ENCODE data around the gene GGTA1. TPM values are rescaled to one million over a fixed set of nuclear protein-coding genes. Genes with fewer than 3 reads are reported as not detected.

GGTA1 gene
- total RNA-seq, 1 experiment from 2014 or later, result not detected

DNA sequence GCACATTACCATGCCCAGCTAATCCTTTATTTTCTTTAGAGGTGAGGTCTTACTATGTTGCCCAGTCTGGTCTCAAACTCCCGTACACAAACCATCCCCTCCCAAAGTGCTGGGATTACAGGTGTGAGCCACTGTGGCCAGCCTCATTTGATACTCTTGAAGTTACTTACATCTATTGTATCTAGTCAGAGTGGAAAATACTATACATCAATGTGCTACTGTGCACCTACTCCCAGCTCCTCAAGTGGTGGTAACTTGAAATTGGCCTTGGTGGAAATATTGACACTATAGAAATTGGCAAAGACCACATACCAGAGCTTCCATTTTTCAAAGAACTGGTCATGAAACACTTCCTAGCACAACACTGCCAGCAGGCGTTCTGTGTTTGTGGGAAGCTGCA lies 10.3 kb downstream of the GGTA1 start:
- Mint-ChIP-seq H3K9me3 (no peaks in the 10 kb centered on the region; a peak in 1 of 5 replicates), H3K4me1 (no peaks in the 10 kb centered on the region), H3K4me3 (no peak overlapping the region)

More for the DNA sequence above, 10.3 kb downstream of the GGTA1 start:
- Histone ChIP-seq H2BK20ac (ENCODE audit: low read depth, low read length, poor library complexity, severe bottlenecking) (no peak overlapping the region), H2AK5ac (ENCODE audit: insufficient read length, low read length) (no peak overlapping the region), H3K27me3 (ENCODE audit: insufficient read depth, low read length) (no peaks in the 10 kb centered on the region), H3K79me2 (ENCODE audit: insufficient read depth, low read length) (no peaks in the 10 kb centered on the region), H2BK120ac (ENCODE audit: low read depth, low read length, poor library complexity, severe bottlenecking) (no peak overlapping the region), H3K14ac (ENCODE audit: insufficient read depth, low read length) (no peak overlapping the region; the same call in 1 of the 2 replicates), H3K56ac (ENCODE audit: insufficient read length, low read depth, low read length) (no peak overlapping the region), H3K27ac (ENCODE audit: insufficient read length, low read depth, low read length) (no peak overlapping the region), H2BK5ac (ENCODE audit: insufficient read length, low read length) (no peak overlapping the region), H2BK15ac (ENCODE audit: low read depth, low read length) (no peak overlapping the region), H3K9me3 (ENCODE audit: control insufficient read depth, low read depth, low read length) (no peaks in the 10 kb centered on the region), H3K9ac (ENCODE audit: extremely low read depth, insufficient read length, low read length) (no peak overlapping the region), H4K91ac (ENCODE audit: insufficient read length, low read depth, low read length) (no peak overlapping the region), H3K4me1 (ENCODE audit: insufficient read depth, low read length) (no peaks in the 10 kb centered on the region), H2BK12ac (ENCODE audit: insufficient read length, low read depth, low read length) (no peak overlapping the region), H3T11ph (ENCODE audit: low read length) (no peak overlapping the region), H2AFZ (ENCODE audit: low read length) (no peak overlapping the region), H3K23me2 (ENCODE audit: insufficient read length, low read depth, low read length, poor library complexity, severe bottlenecking) (no peaks in the 10 kb centered on the region), H3K4ac (ENCODE audit: low read depth, low read length) (no peak overlapping the region), H3K4me2 (ENCODE audit: insufficient read depth, insufficient read length, low read length) (no peak overlapping the region), H3K23ac (ENCODE audit: insufficient read length, low read depth, low read length) (no peak overlapping the region), H4K8ac (replicated peaks; ENCODE audit: insufficient read length, low read depth, low read length) (no peak overlapping the region), H4K5ac (ENCODE audit: insufficient read length, low read depth, low read length) (no peak overlapping the region), H4K20me1 (ENCODE audit: control insufficient read depth, insufficient read depth, insufficient read length) (no peaks in the 10 kb centered on the region), H3K18ac (ENCODE audit: insufficient read length, low read depth, low read length) (no peak overlapping the region), H3K79me1 (ENCODE audit: insufficient read depth, low read depth, low read length, poor library complexity, severe bottlenecking) (no peaks in the 10 kb centered on the region)
- no peaks in the 10 kb centered on the region for H3K36me3 Mint-ChIP-seq (ENCODE audit: insufficient read depth in 1 of 3, low read depth in 3 of 3)
- H3K27ac Mint-ChIP-seq, result no peak overlapping the region
- no CpG with 5 or more reads among the region's 2 CpGs for WGBS (ENCODE audit: extremely low coverage, insufficient read length, low lambda C conversion rate)
- TF ChIP-seq, protein P1, sequence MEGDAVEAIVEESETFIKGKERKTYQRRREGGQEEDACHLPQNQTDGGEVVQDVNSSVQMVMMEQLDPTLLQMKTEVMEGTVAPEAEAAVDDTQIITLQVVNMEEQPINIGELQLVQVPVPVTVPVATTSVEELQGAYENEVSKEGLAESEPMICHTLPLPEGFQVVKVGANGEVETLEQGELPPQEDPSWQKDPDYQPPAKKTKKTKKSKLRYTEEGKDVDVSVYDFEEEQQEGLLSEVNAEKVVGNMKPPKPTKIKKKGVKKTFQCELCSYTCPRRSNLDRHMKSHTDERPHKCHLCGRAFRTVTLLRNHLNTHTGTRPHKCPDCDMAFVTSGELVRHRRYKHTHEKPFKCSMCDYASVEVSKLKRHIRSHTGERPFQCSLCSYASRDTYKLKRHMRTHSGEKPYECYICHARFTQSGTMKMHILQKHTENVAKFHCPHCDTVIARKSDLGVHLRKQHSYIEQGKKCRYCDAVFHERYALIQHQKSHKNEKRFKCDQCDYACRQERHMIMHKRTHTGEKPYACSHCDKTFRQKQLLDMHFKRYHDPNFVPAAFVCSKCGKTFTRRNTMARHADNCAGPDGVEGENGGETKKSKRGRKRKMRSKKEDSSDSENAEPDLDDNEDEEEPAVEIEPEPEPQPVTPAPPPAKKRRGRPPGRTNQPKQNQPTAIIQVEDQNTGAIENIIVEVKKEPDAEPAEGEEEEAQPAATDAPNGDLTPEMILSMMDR (conservative IDR thresholded peaks at IDR 0.05), result no peak
- no peak for DNase-seq
- H3K27me3 Mint-ChIP-seq (ENCODE audit: low read depth), result peaks cover 22% of the 10 kb centered on the region

All from H9 (cell line).